GM12878 (cell line): ENCODE measurements around the gene EFHC1. TPM values are rescaled to one million over a fixed set of nuclear protein-coding genes. Genes with fewer than 3 reads are reported as not detected.

Experiments
- ATF7 ChIP-seq: fragments of 450-650 bp; IDR thresholded peaks from 2 replicates; pipeline ENCODE4 v1.6.1; 2016; ENCODE audit warnings: low read depth, mild to moderate bottlenecking
- CREB1 ChIP-seq: IDR thresholded peaks from 2 replicates; pipeline ENCODE4 v1.6.1; 2012; ENCODE audit warnings: low read depth, mild to moderate bottlenecking, inconsistent platforms
- CREM ChIP-seq: IDR thresholded peaks from 2 replicates; pipeline ENCODE4 v1.6.1; 2014; ENCODE audit warnings: antibody characterized with exemption, low read depth
- EED ChIP-seq: sonication (generic); IDR thresholded peaks from 2 replicates; pipeline ENCODE4 v1.6.1; 2016; ENCODE audit warnings: antibody characterized with exemption, low read depth
- GATAD2B ChIP-seq: fragments of 450-650 bp; conservative IDR thresholded peaks from 2 replicates; pipeline ENCODE4 v1.6.1; 2017; ENCODE audit warnings: low read depth, mild to moderate bottlenecking, moderate library complexity
- HCFC1 ChIP-seq: fragments of 150-350 bp; IDR thresholded peaks from 2 replicates; pipeline ENCODE4 v1.6.1; 2014; ENCODE audit warnings: low read length
- IRF5 ChIP-seq: fragments of 450-650 bp; IDR thresholded peaks from 2 replicates; pipeline ENCODE4 v1.6.1; 2017; ENCODE audit warnings: borderline replicate concordance
- JUND ChIP-seq: IDR thresholded peaks from 2 replicates; pipeline ENCODE4 v1.6.1; 2012; ENCODE audit warnings: low read depth, mild to moderate bottlenecking, low read length, improper control_type of control experiment, moderate library complexity
- POLR2AphosphoS2 ChIP-seq: IDR thresholded peaks from 2 replicates; pipeline ENCODE4 v1.6.1; 2011; ENCODE audit warnings: low read depth, mild to moderate bottlenecking, low read length, improper control_type of control experiment, moderate library complexity
- RAD51 ChIP-seq: fragments of 450-650 bp; IDR thresholded peaks from 2 replicates; pipeline ENCODE4 v1.6.1; 2016; ENCODE audit warnings: moderate library complexity, mild to moderate bottlenecking, inconsistent platforms
- RBBP5 ChIP-seq: fragments of 200-600 bp; sonication (generic); conservative IDR thresholded peaks from 2 replicates; pipeline ENCODE4 v1.6.1; 2016
- REST ChIP-seq: IDR thresholded peaks from 2 replicates; pipeline ENCODE4 v1.6.1; 2012; ENCODE audit warnings: mild to moderate bottlenecking, low read depth, low read length
- RFX5 ChIP-seq: IDR thresholded peaks from 2 replicates; pipeline ENCODE4 v1.6.1; 2011; ENCODE audit warnings: low read depth, low read length, improper control_type of control experiment
- SREBF2 ChIP-seq: IDR thresholded peaks from 2 replicates; pipeline ENCODE4 v1.6.1; 2012; ENCODE audit warnings: mild to moderate bottlenecking, low read length
- SRF ChIP-seq, 2 experiments: IDR thresholded peaks; 2 replicates each; pipeline ENCODE4 v1.6.1; 2011; ENCODE audit warnings: low read depth in 2 of 2, low read length in 2 of 2, mild to moderate bottlenecking in 1 of 2, moderate library complexity in 1 of 2
- TCF7 ChIP-seq: IDR thresholded peaks from 2 replicates; pipeline ENCODE4 v1.6.1; 2014; ENCODE audit warnings: antibody characterized with exemption, borderline replicate concordance
- USF1 ChIP-seq: IDR thresholded peaks from 2 replicates; pipeline ENCODE4 v1.6.1; 2011; ENCODE audit warnings: borderline replicate concordance, low read depth, mild to moderate bottlenecking, moderate library complexity, mixed read lengths, low read length; ENCODE audit not compliant: insufficient read depth; ENCODE audit errors: extremely low read length
- ZNF217 ChIP-seq: fragments of 450-650 bp; IDR thresholded peaks from 2 replicates; pipeline ENCODE4 v1.6.1; 2017; ENCODE audit warnings: antibody characterized with exemption, mild to moderate bottlenecking
- ZNF274 ChIP-seq: IDR thresholded peaks from one replicate; pipeline ENCODE4 v1.8.0; 2011; ENCODE audit not compliant: insufficient read length, insufficient read depth
- polyA plus RNA-seq, 11 experiments: library from polyadenylated mRNA; depleted of rRNA in 4 of 11; unstranded in 6 of 11; stranded (reverse) in 5 of 11; fragments of >200 nt; fragmentation: Nextera tagmentation in 4 of 11; fragmentation: Illumina TruSeq in 1 of 11; extraction: Ambion mirVana in 4 of 11; extraction: Trizol in 1 of 11; gene quantifications; 1 replicate in 1 of 11; 2 replicates in 10 of 11; pipeline versions ENCODE4 v1.2.1 to v1.2.3, GENCODE V29; 2011 to 2016; ENCODE audit warnings: inconsistent platforms in 2 of 11, missing spikeins in 2 of 11, low read depth in 1 of 11
- total RNA-seq, 4 experiments: library from RNA; depleted of rRNA in 3 of 4; stranded (reverse); fragments of >200 nt in 3 of 4; fragmentation: Illumina TruSeq in 1 of 4; extraction: Trizol in 1 of 4; gene quantifications; 2 replicates each; pipeline versions ENCODE4 v1.2.1 to v1.2.3, GENCODE V29; 2013 to 2021
- TF ChIP-seq, protein P1 (sequence below): IDR thresholded peaks from 2 replicates; pipeline ENCODE4 v1.6.1; 2011; ENCODE audit warnings: mild to moderate bottlenecking, low read depth, low read length, moderate library complexity; ENCODE audit not compliant: insufficient replicate concordance
- TF ChIP-seq, protein P2 (sequence below): fragments of 450-650 bp; IDR thresholded peaks from 2 replicates; pipeline ENCODE4 v1.6.1; 2017; ENCODE audit warnings: low read depth, mild to moderate bottlenecking, moderate library complexity

Gene EFHC1
- total and polyA plus RNA-seq, 10 of the 15 experiments (the other 5 are each of a cell fraction or from before 2014, with no cell fraction given) = 5.5 to 14.5 (median 8.8) TPM

GRCh38 chr6:52394251-52394666, 25.9 kb upstream of the EFHC1 start (continued):
- no peak for TF ChIP-seq IRF5
- TF ChIP-seq, protein P1, sequence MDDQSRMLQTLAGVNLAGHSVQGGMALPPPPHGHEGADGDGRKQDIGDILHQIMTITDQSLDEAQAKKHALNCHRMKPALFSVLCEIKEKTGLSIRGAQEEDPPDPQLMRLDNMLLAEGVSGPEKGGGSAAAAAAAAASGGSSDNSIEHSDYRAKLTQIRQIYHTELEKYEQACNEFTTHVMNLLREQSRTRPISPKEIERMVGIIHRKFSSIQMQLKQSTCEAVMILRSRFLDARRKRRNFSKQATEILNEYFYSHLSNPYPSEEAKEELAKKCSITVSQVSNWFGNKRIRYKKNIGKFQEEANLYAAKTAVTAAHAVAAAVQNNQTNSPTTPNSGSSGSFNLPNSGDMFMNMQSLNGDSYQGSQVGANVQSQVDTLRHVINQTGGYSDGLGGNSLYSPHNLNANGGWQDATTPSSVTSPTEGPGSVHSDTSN = no peak
- TF ChIP-seq POLR2AphosphoS2 = no peak
- TF ChIP-seq USF1 = peak; percentile 29
- TF ChIP-seq CREM = peak; percentile 64; the same call in 1 of the 2 replicates
- no peak for TF ChIP-seq HCFC1
- no peak for TF ChIP-seq SREBF2
- no peak for TF ChIP-seq SRF (IDR thresholded peaks at IDR 0.05; ENCODE audit: low read depth in 2 of 2, low read length in 2 of 2)
- TF ChIP-seq ZNF274 = no peak
- no peak for TF ChIP-seq TCF7
- TF ChIP-seq JUND = no peak
- TF ChIP-seq CREB1 = 0 out of 2 replicates have a peak, but pooled peaks have one; percentile 15
- TF ChIP-seq RBBP5 = no peak
- TF ChIP-seq GATAD2B = no peak
- TF ChIP-seq RAD51 = peak; percentile 76
- peak; percentile 63 for TF ChIP-seq EED
- TF ChIP-seq ZNF217 = no peak; the same call in 1 of the 2 replicates
- TF ChIP-seq, protein P2, sequence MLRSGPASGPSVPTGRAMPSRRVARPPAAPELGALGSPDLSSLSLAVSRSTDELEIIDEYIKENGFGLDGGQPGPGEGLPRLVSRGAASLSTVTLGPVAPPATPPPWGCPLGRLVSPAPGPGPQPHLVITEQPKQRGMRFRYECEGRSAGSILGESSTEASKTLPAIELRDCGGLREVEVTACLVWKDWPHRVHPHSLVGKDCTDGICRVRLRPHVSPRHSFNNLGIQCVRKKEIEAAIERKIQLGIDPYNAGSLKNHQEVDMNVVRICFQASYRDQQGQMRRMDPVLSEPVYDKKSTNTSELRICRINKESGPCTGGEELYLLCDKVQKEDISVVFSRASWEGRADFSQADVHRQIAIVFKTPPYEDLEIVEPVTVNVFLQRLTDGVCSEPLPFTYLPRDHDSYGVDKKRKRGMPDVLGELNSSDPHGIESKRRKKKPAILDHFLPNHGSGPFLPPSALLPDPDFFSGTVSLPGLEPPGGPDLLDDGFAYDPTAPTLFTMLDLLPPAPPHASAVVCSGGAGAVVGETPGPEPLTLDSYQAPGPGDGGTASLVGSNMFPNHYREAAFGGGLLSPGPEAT = peak; percentile 90
- no peak for TF ChIP-seq REST
- TF ChIP-seq ATF7 = no peak; the same call in none of the 2 replicates
- no peak for TF ChIP-seq RFX5
